Activated CD4-positive, CD25-positive, alpha-beta regulatory T cell (primary cell): ENCODE measurements around the gene GLS.
"Not testable (repeated sequence)": the region's sequence is repeated elsewhere in the genome, so short reads cannot be mapped to it uniquely, and the experiment has no call there.

Source experiments
- DNase-seq, 4 experiments: peaks; one replicate each; lab custom pipeline; 2025; lab: John Stamatoyannopoulos, UW

The GLS gene

GRCh38 chr2:190993292-190993643 is 112.6 kb downstream of the GLS start:
- DNase-seq = no peak

GRCh38 chr2:190994148-190994547 is 113.5 kb downstream of the GLS start:
- DNase-seq = no peak

DNA sequence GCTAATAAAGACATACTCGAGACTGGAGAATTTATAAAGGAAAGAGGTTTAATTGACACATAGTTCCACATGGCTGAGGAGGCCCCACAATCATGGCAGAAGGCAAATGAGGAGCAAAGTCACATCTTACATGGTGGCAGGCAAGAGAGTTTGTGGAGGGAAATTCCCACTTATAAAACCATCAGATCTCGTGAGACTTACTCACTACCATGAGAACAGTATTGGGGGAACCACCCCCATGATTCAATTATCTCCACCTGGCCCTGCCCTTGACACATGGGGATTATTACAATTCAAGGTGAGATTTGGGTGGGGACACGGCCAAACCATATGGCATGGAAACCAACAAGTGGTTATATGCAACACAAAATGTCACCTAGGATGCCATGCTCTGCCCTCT is 114.7 kb downstream of the GLS start:
- not testable (repeated sequence) for DNase-seq

DNA sequence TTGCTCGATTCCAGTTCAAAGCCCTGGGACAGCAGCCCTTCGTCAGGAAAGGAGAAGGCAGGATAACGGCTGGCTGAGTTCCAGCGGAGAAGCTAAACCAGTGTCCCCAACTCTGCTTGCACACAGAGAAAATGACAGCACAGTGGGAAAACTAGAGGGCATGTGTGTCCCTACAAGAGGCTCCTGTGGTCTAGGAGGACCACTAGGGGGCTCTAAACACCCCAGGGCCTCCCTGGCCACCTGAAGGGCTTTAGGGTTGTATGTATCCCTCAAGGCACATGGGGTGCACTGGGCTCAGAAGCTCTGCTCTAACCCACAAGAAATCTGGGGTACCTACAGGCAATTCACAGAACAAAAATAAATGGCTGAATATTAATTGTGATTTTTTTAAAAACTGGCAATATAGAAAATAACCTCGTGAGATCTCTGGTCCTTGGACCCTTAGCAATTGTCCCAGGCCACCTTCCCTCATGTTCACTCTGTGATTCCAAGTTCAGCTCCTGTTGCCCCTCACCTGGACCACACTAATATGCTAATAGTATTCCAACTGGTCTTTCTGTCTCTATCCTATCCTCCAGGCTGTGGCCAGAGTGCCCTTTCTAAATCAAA is 115.8 kb downstream of the GLS start:
- DNase-seq = no peak

DNA sequence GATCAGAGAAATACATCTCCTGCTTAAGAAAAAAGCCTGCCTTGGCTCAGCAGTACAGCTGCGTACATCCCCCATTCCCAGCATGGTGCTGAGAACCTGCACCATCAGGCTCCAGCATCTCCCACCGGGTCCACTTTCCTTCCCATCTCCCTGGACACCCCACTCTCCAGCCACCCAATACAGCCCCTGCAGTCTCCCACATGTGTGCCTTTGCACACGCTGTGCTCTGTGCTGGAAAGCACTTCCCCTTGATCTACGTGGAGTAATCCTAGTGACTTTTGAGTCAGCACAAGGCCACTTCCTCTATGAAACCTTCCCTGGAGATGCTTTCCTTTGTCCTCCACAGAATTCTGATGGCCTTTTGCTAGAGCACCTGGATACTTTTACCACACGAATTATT is 116.3 kb downstream of the GLS start:
- no peak for DNase-seq

- no peak for DNase-seq
Measured at GRCh38 chr2:190997526-190998113, 117.0 kb downstream of the GLS start.

- DNase-seq = no peak
Measured at GRCh38 chr2:190999058-190999457, 118.4 kb downstream of the GLS start.

GRCh38 chr2:190999949-191000665 is 119.5 kb downstream of the GLS start:
- no peak for DNase-seq

- DNase-seq = no peak
Measured at GRCh38 chr2:191001032-191001431, 120.4 kb downstream of the GLS start.

DNA sequence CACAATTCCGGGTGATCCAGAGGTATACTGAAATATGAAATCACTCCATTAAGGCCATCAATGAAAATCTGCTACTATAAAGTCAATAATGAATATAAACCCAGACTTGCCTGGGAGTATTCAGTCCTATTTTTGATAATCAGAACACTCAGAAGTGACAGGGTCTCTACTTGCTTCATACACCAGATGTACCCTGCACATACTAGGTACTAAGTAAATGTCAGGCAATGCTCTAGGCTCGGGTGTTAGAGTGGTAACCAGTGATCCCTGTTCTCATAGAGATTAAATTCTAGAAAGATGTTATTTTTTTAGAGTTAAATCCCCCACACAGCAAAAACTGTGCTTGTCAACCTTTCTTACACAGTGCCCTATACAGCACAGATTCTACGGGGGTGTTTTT is 121.0 kb downstream of the GLS start:
- no peak for DNase-seq

DNA sequence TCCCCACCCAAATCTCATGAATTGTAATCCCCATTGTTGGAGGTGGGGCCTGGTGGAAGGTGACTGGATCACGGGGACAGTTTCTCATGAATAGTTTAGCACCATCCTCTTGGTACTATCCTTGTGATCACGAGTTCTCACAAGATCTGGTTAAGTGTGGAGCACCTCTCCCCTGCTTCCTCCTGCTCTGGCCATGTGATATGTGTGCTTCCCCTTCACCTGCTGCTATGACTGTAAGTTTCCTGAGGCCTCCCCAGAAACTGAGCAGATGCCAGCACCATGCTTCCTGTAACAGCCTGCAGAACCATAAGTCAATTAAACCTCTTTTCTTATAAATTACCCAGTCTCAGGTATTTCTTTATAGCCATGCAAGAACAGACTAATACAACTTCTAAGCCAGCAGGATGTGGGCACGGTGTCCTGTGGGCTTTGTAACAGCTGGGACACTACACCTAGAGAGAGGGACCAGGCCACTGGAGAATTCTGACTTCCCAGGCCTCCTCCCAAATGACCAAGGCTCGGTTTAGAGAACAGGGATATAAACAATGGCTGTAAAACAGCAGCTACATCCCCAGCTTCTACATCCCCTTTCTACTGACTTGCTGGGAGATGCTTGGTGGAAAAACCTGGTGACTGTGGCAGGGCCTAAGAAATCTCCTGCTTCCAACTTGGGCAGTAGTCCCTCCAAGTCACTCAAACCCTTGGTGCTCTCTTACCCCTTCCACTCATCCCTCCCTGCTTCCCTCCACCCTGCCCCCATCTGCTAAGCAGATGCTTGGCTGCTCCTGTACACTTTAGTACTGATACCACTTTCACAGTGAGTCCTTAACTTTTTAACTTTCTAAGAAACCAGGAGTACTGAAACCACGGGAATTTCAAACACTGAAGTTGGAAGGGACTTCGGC is 123.0 kb downstream of the GLS start:
- DNase-seq = no peak

DNA sequence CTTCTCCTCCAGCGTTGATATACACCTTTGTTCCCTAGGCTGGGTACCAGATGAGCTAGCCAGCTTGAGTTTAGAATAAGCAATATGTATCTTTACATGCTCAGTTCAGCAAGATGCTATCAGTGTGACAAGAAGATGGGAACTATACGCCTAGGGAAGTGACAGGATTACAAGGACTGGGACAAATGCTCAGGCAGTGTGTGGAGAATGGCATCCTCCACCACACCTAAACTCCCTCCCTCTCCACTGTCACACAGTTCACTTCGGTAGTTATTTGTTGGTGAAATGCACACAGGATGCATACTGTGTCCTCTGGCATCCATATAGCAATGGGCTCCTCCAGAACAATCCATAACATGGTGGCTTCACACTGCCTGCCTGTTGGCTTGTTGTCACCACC is 125.7 kb downstream of the GLS start:
- no peak for DNase-seq

DNA sequence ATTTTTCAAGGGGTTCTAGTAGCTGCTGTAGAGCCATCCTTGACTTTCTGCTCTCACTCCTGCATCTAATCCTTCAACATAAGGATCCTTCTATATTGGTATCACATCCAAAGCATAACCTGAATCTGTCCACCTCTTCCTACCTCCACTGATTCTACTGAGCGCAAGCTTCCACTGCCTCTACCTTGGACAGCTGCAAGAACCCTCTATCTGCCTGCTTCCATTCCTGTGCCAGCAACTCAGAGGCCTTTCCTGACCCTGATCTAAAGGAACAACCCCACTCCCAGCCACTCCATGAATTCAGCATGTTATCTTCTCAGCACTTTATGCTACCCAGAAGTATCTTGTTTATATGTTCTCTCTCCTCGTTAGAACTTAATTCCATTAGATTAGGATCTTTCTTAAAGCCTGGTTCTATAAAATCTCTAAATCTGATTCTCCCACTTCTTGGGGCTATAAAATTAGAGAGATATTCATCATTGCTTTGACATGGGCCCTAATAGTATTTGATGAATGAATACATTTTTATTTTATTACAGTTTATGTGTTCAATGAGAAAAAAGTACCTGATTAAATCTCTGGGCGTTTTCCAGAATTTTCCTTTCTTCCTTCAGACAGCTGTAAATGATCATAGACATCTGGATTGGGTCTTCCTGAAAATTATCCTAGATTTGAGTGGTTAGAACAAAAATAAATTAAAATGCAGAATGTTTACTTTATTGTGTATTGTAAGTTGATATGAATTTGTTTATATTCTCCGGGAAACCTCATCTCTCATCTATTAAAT is 126.6 kb downstream of the GLS start:
- no peak for DNase-seq

GRCh38 chr2:191008286-191008685 is 127.7 kb downstream of the GLS start:
- no peak for DNase-seq

DNA sequence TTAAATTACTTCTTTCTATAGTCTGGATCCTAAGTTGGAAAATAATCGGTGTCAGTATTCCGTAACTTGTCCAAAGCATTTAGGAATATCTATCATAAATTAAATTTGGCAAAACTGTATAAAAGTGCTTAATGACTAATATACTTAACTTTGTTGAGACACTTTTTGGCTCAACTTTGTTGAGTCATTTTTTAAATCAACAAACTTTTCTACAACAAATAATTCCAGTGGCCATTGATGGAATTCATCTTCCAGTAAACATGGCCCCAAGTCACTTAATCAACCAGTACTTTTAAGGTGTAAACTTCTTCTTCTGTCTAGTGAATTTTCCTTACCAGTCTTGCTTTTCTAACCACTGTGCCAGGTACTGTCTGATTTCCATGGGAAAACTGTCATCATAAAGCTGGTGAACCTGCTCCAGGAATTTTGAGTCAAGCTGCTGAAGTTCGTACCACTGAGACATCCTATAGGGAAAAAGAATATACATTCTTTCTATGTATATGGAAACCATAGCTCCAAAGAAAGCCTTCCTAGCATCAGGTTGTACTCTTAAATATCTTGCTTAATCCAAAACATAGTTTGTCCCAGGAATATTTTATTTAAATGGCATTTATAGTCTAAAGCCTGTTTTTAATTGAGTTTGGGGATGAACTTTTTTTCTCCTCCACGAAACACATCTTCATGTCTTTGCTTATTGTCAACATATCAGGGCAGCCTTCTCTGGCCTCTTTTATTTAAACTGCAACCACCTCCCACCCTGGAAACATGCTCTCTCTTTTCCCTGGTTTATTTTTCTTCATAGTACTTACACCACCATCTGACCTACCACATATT is 129.1 kb downstream of the GLS start:
- no peak for DNase-seq

- DNase-seq = no peak
Measured at GRCh38 chr2:191010887-191011885, 130.6 kb downstream of the GLS start.

GRCh38 chr2:191012346-191012745 is 131.7 kb downstream of the GLS start:
- DNase-seq = no peak

GRCh38 chr2:191012845-191013681 is 132.4 kb downstream of the GLS start:
- DNase-seq = no peak

DNA sequence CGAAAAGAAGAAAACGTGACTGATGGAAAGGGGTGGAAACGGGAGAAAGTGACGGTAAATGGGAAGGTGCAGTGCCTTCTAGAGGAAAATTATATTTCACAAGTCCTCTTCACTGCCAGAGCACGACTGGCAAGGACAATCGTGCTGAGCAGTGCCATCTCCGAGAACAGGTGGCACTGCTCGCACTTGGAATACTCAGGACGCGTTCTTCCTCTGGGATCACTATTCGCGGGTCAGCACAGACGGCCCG is 133.0 kb downstream of the GLS start:
- no peak for DNase-seq
